Measurements from ENCODE around the gene RNF220.

RNF220 gene

GRCh38 chr1:44576456-44577150 is 171.5 kb downstream of the RNF220 start:
- in situ Hi-C loops (cut with MboI; ENCODE audit: low sequenced_read_pairs), result loop anchor here (25.0 kb wide), 1 partner anchor 489 kb away; no protein-coding TSS in a partner anchor

DNA sequence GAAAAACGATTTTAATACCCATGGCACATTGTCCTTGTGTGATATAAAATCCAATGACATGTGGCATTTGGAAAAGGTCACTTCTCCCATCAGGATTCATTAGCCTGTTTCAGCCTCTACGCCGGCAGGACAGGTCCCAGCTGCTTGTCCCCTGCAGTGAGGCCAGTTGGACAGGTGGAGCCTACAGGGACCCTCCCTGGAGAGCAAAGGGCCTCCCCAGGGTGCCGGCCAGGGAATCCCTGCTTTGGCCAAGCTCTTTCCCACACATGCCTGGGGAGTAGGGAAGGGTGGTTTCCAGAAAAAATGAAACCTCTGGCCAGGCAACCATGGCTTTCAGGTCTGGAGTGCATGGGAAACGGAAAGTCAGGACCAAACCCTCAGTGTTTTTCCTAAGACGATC is 176.2 kb downstream of the RNF220 start:
- in situ Hi-C loops (cut with MboI; ENCODE audit: low sequenced_read_pairs), result loop anchor here (25.0 kb wide), 1 partner anchor 494 kb away; no protein-coding TSS in a partner anchor

GRCh38 chr1:44584167-44584566 is 179.1 kb downstream of the RNF220 start:
- in situ Hi-C loops (cut with MboI; ENCODE audit: low sequenced_read_pairs), result loop anchor here (25.0 kb wide), 1 partner anchor 497 kb away; no protein-coding TSS in a partner anchor

- in situ Hi-C loops (cut with MboI; ENCODE audit: low sequenced_read_pairs), result loop anchor here (25.0 kb wide), 1 partner anchor 498 kb away; no protein-coding TSS in a partner anchor
Measured at GRCh38 chr1:44585315-44585920, 180.4 kb downstream of the RNF220 start.

- in situ Hi-C loops (cut with MboI; ENCODE audit: low sequenced_read_pairs), result loop anchor here (25.0 kb wide), 1 partner anchor 501 kb away; no protein-coding TSS in a partner anchor
Measured at GRCh38 chr1:44587796-44588460, 182.9 kb downstream of the RNF220 start.

DNA sequence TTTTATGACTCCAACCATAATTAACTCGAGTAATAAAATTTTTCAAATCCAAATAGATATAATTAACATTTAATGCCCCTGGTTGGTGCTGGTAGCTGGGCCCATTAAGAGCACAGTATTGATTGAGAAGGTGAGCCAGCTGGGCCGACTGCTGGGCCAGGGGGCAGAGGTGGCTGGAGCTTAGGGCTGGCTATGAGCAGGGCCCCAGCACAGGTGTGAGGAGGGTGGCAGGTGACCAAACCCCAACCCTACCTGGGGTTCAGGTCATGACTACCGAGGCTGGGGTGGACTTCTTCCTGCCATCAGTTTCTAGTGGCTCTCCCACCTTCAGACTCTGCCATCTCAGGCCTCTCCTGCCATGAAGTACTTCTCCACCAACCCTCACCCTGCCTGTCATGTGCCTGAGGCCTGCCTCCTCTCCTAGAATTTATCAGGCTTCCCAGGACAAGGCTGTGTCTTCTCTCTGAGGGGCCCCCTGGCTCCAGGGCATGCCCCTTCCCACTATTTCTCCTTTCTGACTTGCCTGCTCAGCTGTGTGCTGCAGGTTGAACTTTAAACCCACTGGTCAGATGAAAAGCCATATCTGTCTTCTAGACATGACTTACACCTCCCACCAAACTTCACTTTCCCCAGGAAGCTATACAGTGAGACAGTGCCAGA is 183.6 kb downstream of the RNF220 start:
- in situ Hi-C loops (cut with MboI; ENCODE audit: low sequenced_read_pairs), result loop anchor here (25.0 kb wide), 1 partner anchor 501 kb away; no protein-coding TSS in a partner anchor

DNA sequence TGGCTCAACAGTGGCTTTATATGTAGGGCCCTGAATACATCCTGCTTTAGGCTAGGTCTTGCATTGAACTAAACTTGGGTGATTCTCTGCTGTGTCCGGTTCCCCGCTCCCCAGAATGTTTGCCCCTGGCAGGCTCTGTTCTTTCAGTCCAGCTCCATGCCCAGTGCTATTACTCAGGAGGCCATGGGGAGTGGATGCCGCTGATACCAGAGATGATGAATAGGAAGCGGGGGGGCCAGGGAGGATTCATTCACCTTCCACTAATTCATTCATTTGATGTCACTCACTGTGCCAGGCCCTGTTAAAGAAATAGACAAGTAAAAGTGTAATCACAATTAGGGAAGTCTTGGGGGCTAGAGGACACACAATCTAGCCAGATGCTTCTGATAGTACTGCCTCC is 185.4 kb downstream of the RNF220 start:
- in situ Hi-C loops (cut with MboI; ENCODE audit: low sequenced_read_pairs), result loop anchor here (10.0 to 25.0 kb wide), 3 partner anchors 216 to 503 kb away; no protein-coding TSS in a partner anchor

- in situ Hi-C loops (cut with MboI; ENCODE audit: low sequenced_read_pairs), result loop anchor here (10.0 to 25.0 kb wide), 3 partner anchors 217 to 504 kb away; no protein-coding TSS in a partner anchor
Measured at GRCh38 chr1:44591381-44591780, 186.3 kb downstream of the RNF220 start.

- in situ Hi-C loops (cut with MboI; ENCODE audit: low sequenced_read_pairs), result loop anchor here (10.0 to 25.0 kb wide), 3 partner anchors 218 to 505 kb away; no protein-coding TSS in a partner anchor
Measured at GRCh38 chr1:44592208-44593145, 187.4 kb downstream of the RNF220 start.

- in situ Hi-C loops (cut with MboI; ENCODE audit: low sequenced_read_pairs), result loop anchor here (10.0 to 25.0 kb wide), 3 partner anchors 220 to 507 kb away; no protein-coding TSS in a partner anchor
Measured at GRCh38 chr1:44594353-44594752, 189.3 kb downstream of the RNF220 start.

DNA sequence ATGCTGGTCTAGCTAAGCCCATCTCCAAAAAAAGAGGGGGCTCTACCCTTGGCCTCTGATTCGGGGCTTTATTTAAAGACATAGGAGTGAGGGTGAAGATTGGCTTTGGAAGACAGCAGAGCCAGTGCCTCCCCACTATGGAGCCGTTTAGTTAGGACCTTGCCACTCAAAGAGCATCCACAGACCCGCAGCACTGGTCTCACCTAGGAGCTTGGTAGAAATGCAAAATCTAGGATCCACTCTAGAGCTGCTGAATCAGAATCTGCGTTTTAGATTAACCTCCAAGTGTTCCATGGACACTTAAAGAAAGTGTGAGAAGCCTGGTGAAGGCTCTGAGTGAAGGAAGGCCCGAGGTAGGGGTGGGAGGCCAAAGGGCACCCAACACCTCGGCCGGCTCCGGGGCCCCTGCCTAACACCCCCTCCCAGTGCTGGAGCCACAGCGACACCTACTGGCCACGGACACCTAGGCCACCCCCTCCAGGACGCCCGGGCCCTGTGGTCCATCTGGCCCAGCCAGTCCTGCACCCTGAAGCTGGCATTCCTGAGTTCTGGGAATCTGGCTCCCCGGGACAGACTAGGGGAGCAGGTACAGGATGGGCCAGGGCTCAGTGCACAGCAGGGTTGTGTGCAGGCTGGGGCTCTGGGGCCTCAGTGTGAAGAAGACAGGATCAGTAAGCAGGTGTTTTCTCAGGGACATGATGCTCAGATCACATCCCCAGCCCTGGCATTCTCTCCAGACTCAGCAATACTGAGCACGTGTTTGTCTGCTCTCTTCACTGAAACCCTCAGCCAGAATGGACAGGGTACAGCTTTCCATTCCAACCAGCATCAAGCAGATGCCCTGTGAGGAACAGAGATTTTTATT is 190.0 kb downstream of the RNF220 start:
- in situ Hi-C loops (cut with MboI; ENCODE audit: low sequenced_read_pairs), result loop anchor here (10.0 to 25.0 kb wide), 3 partner anchors 220 to 508 kb away; no protein-coding TSS in a partner anchor

DNA sequence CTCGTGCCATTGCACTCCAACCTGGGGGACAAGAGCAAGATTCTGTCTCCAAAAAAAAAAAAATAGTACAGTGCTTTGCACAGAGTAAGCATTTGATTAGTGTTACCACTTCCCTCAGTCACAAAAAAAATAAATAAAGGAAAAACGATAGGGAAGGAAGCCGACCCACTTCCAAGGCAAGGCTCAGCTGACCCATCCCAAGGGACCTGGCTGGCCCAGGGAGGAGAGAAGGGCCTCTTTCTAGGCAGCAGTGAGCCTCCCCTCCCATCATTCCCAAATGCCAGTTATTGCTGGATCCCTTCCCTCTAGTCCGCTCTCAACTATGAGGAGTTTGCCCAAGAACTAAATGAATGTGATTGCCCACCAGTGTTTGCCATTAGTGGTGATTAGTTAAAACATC is 191.5 kb downstream of the RNF220 start:
- in situ Hi-C loops (cut with MboI; ENCODE audit: low sequenced_read_pairs), result loop anchor here (10.0 to 25.0 kb wide), 3 partner anchors 222 to 509 kb away; no protein-coding TSS in a partner anchor

GRCh38 chr1:44598167-44598566 is 193.1 kb downstream of the RNF220 start:
- in situ Hi-C loops (cut with MboI; ENCODE audit: low sequenced_read_pairs), result loop anchor here (10.0 to 25.0 kb wide), 3 partner anchors 223 to 511 kb away; no protein-coding TSS in a partner anchor

DNA sequence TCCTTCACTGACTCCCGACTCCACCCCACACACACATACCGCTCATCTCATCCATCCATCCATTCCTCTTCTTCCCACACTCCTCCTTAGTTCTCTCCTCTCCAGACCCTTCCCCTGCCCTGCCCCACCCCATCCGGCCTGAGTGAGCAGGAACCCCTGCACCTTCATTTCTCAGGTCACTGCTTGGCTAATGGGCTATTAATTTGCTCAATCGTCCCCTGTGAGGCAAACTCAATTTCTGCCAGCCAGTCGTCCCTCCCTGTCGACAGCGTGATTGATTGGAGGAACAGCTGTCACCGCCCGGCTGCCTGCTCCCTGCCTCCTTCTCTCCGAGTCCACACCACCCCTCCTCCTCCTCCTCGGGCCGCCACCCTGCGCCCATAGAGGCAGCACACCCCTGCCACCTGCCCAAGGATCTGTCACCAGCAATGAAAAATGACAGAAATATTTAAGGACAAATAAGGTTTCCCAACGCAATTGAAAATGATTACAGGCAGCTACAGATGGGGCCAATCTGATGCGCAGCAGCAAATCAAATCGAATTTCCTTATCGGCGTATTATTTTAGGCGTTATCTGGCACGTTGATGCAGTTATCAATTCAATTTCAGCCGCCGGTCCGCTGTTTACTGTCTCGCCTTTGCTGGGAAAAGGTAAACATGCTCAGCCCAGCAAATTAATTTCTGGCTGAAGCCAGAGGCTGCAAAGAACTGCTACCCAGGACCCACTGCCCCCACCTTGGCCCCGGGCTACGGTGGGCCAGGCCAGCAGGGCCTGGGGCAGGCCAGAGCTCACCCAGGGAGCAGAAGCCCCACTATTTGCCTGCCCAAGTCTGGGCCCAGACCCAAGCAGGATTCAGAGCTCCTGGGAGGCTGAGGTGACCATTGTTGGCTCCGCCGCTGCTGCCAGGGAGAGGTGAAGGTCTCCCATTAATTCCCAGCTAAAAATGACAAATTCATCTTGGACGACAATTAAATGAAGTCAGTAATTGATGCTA is 197.9 kb downstream of the RNF220 start:
- in situ Hi-C loops (cut with MboI; ENCODE audit: low sequenced_read_pairs), result no loop called here

DNA sequence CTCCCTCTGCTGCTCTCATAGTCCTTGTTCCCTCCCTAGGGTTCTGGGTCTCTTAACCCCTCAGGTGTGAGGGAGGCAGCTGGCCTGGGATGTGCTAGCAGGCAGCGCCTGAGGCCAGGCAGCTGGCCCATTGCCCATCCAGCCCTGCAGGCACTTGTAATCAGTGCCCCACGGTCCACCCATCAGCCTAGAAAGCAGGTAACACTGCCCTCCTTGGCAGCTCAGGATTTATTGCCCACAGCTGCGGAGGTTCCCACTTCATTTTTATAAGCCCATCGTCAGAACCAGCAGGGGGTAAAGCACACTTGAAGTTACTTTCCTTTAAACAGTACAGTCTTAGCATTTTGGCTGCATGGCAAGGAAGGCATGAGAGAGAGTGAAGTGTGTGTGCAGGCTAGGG is 198.7 kb downstream of the RNF220 start:
- in situ Hi-C loops (cut with MboI; ENCODE audit: low sequenced_read_pairs), result no loop called here

DNA sequence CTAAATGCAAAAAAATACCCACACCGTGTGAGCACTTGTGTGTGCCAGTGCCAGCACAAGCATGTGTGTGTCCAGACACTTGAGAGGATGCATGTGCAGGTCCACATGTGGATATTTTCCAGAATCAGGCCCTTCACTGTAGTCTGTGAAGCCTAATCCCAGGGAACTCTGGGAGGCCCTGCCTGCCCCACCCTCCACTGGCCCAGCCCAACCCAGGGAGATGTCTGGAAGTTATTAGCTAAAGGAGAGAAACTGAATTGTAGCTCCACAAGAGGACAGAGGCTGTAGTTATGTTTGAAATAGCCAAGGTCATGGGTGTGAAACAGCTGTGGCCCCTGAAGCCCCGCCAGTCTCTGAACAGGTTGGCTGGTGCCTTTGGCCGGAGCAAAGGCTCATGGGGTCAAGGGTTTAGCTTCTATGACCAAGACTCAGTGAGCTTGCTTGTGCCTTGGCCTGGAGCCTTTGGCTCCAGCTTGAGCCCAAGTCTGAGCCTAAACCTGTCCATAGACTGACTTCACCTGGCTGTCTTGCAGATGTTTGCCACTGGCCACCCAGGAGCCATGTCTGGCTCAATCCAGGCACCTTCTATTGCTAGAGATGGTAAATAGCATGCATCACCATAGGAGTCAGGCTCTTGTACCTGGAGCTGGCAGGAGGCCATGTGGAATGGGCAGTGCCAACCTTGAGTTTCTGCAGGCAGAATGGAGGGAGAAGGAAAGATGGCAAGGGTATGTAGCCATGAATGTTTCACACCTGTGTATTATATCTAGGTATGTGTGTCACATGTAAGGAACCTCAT is 199.3 kb downstream of the RNF220 start:
- in situ Hi-C loops (cut with MboI; ENCODE audit: low sequenced_read_pairs), result no loop called here

Data from HL-60/S4 (cell line).